GM12878 (cell line): ENCODE data around the gene ERFL. TPM values are rescaled to one million over a fixed set of nuclear protein-coding genes. Genes with fewer than 3 reads are reported as not detected.
A peak's percentile ranks its signal among the peaks of the same experiment; 100 is the strongest.

ENCODE experiments used
- ATAC-seq: fragments of 200-7000 bp; cut with Tn5 transposase; 3 replicates; pipeline ENCODE4 v1.9.1; 2020; ENCODE audit warnings: mild to moderate bottlenecking, moderate library complexity
- Bru-seq: library from RNA; stranded (reverse); fragments of 400-500 nt; gene quantifications from one replicate; lab custom pipeline; 2021; lab: Mats Ljungman, UMichigan
- BruChase-seq, 2 experiments: library from RNA; stranded (reverse); fragments of 400-500 nt; gene quantifications; one replicate each; lab custom pipeline; 2021; lab: Mats Ljungman, UMichigan
- BruUV-seq: library from RNA; stranded (reverse); fragments of 400-500 nt; replicated peaks from 2 replicates; lab custom pipeline; 2021; lab: Mats Ljungman, UMichigan
- CTCF ChIA-PET: fragments of 300-600 bp; sonication (Branson Sonifier 250); formaldehyde crosslinking; extraction: SDS; loops from one replicate; lab custom pipeline; 2021; ENCODE audit warnings: inconsistent platforms; lab: Yijun Ruan, JAX
- POLR2A ChIA-PET: fragments of 350-600 bp; formaldehyde crosslinking; extraction: SDS; loops from one replicate; lab custom pipeline; 2021; ENCODE audit warnings: inconsistent platforms; lab: Charles Lee
- RAD21 ChIA-PET: fragments of 300-600 bp; sonication (Branson Sonifier 250); formaldehyde crosslinking; loops from one replicate; lab custom pipeline; 2023; ENCODE audit warnings: antibody characterized with exemption; ENCODE audit not compliant: unreplicated experiment; lab: Charles Lee
- SMC1A ChIA-PET: fragments of 300-600 bp; sonication (Branson Sonifier 250); formaldehyde crosslinking; loops from one replicate; lab custom pipeline; 2023; ENCODE audit not compliant: unreplicated experiment, uncharacterized antibody; lab: Charles Lee
- DNase-seq: peaks from one replicate; pipeline ENCODE4 v3.0.0-alpha.2; 2011; ENCODE audit warnings: low read depth, low spot score
- FAIRE-seq: peaks from 3 replicates; lab custom pipeline; 2011; peaks lifted over from hg19 to GRCh38; lab: Jason Lieb, UNC
- H2AFZ ChIP-seq: 2 replicates; pipeline ENCODE4 v1.6.0; 2011; ENCODE audit warnings: low read depth, low read length, control low read depth; ENCODE audit not compliant: control insufficient read depth
- H3K27ac ChIP-seq: 2 replicates; pipeline ENCODE4 v1.5.1; 2011; ENCODE audit warnings: control low read depth; ENCODE audit not compliant: control insufficient read depth, insufficient read depth
- H3K27me3 ChIP-seq, 2 experiments: replicated peaks in 1 of 2; 2 replicates each; pipeline versions ENCODE4 v1.6.0 to v1.6.1; 2011; ENCODE audit warnings: low read length in 1 of 2; ENCODE audit not compliant: control insufficient read depth in 2 of 2, insufficient read depth in 2 of 2
- H3K36me3 ChIP-seq, 2 experiments: 2 replicates each; pipeline ENCODE4 v1.5.1; 2011; ENCODE audit warnings: low read length in 1 of 2; ENCODE audit not compliant: control insufficient read depth in 2 of 2, insufficient read depth in 2 of 2
- H3K4me1 ChIP-seq: 2 replicates; pipeline ENCODE4 v1.6.1; 2011; ENCODE audit warnings: mild to moderate bottlenecking, low read length, moderate library complexity, mixed read lengths; ENCODE audit not compliant: control insufficient read depth, insufficient read depth
- H3K4me2 ChIP-seq: 2 replicates; pipeline ENCODE4 v1.6.0; 2011; ENCODE audit warnings: control low read depth; ENCODE audit not compliant: control insufficient read depth, insufficient read depth
- H3K4me3 ChIP-seq: fragments of 200-600 bp; sonication (generic); 2 replicates; pipeline ENCODE4 v1.5.1; 2016
- H3K79me2 ChIP-seq: 2 replicates; pipeline ENCODE4 v1.6.0; 2011; ENCODE audit warnings: low read length; ENCODE audit not compliant: control insufficient read depth, insufficient read depth
- H3K9ac ChIP-seq: 2 replicates; pipeline ENCODE4 v1.8.0; 2011; ENCODE audit warnings: low read length, control low read depth, mixed read lengths; ENCODE audit not compliant: control insufficient read depth, insufficient read depth
- H3K9me3 ChIP-seq: replicated peaks from 3 replicates; pipeline ENCODE4 v1.5.1; 2011; ENCODE audit warnings: mild to moderate bottlenecking, low read length; ENCODE audit not compliant: control insufficient read depth, insufficient read depth
- H4K20me1 ChIP-seq: 2 replicates; pipeline ENCODE4 v1.6.0; 2011; ENCODE audit not compliant: control insufficient read depth, insufficient read depth
- CTCF ChIP-seq, 3 experiments: IDR thresholded peaks in 2 of 3; conservative IDR thresholded peaks in 1 of 3; 2 replicates each; pipeline ENCODE4 v1.5.1; 2011; ENCODE audit warnings: low read depth in 3 of 3, low read length in 3 of 3, mild to moderate bottlenecking in 3 of 3, control low read depth in 2 of 3, moderate library complexity in 2 of 3, inconsistent platforms in 1 of 3, mixed read lengths in 1 of 3; ENCODE audit not compliant: control insufficient read depth in 2 of 3, insufficient read depth in 1 of 3; ENCODE audit errors: extremely low read depth in 1 of 3
- DPF2 ChIP-seq: fragments of 450-650 bp; IDR thresholded peaks from 2 replicates; pipeline ENCODE4 v1.6.1; 2017; ENCODE audit warnings: mild to moderate bottlenecking
- FOXM1 ChIP-seq: IDR thresholded peaks from 2 replicates; pipeline ENCODE4 v1.6.1; 2012; ENCODE audit warnings: low read depth, mild to moderate bottlenecking, inconsistent platforms, low read length, moderate library complexity
- GATAD2B ChIP-seq: fragments of 450-650 bp; conservative IDR thresholded peaks from 2 replicates; pipeline ENCODE4 v1.6.1; 2017; ENCODE audit warnings: low read depth, mild to moderate bottlenecking, moderate library complexity
- HSF1 ChIP-seq: fragments of 150-350 bp; IDR thresholded peaks from 2 replicates; pipeline ENCODE4 v1.6.1; 2014; ENCODE audit warnings: mild to moderate bottlenecking, low read depth, low read length
- LARP7 ChIP-seq: fragments of 450-650 bp; IDR thresholded peaks from 2 replicates; pipeline ENCODE4 v1.6.1; 2017; ENCODE audit warnings: mild to moderate bottlenecking
- MEF2B ChIP-seq: fragments of 450-650 bp; IDR thresholded peaks from 2 replicates; pipeline ENCODE4 v1.6.1; 2018; ENCODE audit warnings: mild to moderate bottlenecking, moderate library complexity; ENCODE audit not compliant: partially characterized antibody, poor library complexity, severe bottlenecking
- MLLT1 ChIP-seq: fragments of 450-650 bp; IDR thresholded peaks from 2 replicates; pipeline ENCODE4 v1.6.1; 2016; ENCODE audit warnings: mild to moderate bottlenecking
- MXI1 ChIP-seq: fragments of 150-350 bp; IDR thresholded peaks from 2 replicates; pipeline ENCODE4 v1.6.1; 2011; ENCODE audit warnings: low read depth, mild to moderate bottlenecking, inconsistent platforms, low read length, improper control_type of control experiment
- NFXL1 ChIP-seq: fragments of 450-650 bp; IDR thresholded peaks from 2 replicates; pipeline ENCODE4 v1.6.1; 2017; ENCODE audit warnings: antibody characterized with exemption, mild to moderate bottlenecking, borderline replicate concordance
- RUNX3 ChIP-seq: IDR thresholded peaks from 2 replicates; pipeline ENCODE4 v1.6.1; 2012; ENCODE audit warnings: low read length, inconsistent platforms
- SIN3A ChIP-seq: IDR thresholded peaks from 2 replicates; pipeline ENCODE4 v1.6.1; 2012; ENCODE audit warnings: low read depth, low read length, improper control_type of control experiment
- SPI1 ChIP-seq: IDR thresholded peaks from 2 replicates; pipeline ENCODE4 v1.6.1; 2011; ENCODE audit warnings: low read depth, mild to moderate bottlenecking, low read length, moderate library complexity, borderline replicate concordance; ENCODE audit not compliant: insufficient read depth
- WGBS: methylation state at CpG from one replicate; pipeline ENCODE4 v1.1.6; 2016; ENCODE audit warnings: low lambda C conversion rate; ENCODE audit not compliant: insufficient replicate concordance, insufficient coverage; ENCODE audit errors: missing lambda C conversion rate; 5-methylcytosine and 5-hydroxymethylcytosine counted together
- in situ Hi-C: fragments of 300-500 bp; cut with MboI; formaldehyde crosslinking; loops from 9 replicates; pipeline ENCODE4 v1.14.3; 2018; ENCODE audit warnings: mixed read lengths
- intact Hi-C: fragments of 100-400 bp; cut with micrococcal nuclease; formaldehyde crosslinking; loops from one replicate; pipeline ENCODE4 v1.14.2; 2022; ENCODE audit not compliant: unreplicated experiment
- long read RNA-seq, 2 experiments: library from polyadenylated mRNA; unstranded; transcript quantifications; one replicate each; pipeline ENCODE4 v2.0.0, GENCODE V29; 2019 to 2020
- polyA minus RNA-seq, 3 experiments: library from RNA; depleted of rRNA, polyadenylated mRNA; stranded (reverse); fragments of >200 nt; gene quantifications; 2 replicates each; pipeline ENCODE4 v1.2.3, GENCODE V29; 2011
- polyA plus RNA-seq, 11 experiments: library from polyadenylated mRNA; depleted of rRNA in 4 of 11; unstranded in 6 of 11; stranded (reverse) in 5 of 11; fragments of >200 nt; fragmentation: Nextera tagmentation in 4 of 11; fragmentation: Illumina TruSeq in 1 of 11; extraction: Ambion mirVana in 4 of 11; extraction: Trizol in 1 of 11; gene quantifications; 1 replicate in 1 of 11; 2 replicates in 10 of 11; pipeline versions ENCODE4 v1.2.1 to v1.2.3, GENCODE V29; 2011 to 2016; ENCODE audit warnings: inconsistent platforms in 2 of 11, missing spikeins in 2 of 11, low read depth in 1 of 11
- total RNA-seq, 4 experiments: library from RNA; depleted of rRNA in 3 of 4; stranded (reverse); fragments of >200 nt in 3 of 4; fragmentation: Illumina TruSeq in 1 of 4; extraction: Trizol in 1 of 4; gene quantifications; 2 replicates each; pipeline versions ENCODE4 v1.2.1 to v1.2.3, GENCODE V29; 2013 to 2021

Gene ERFL
- total RNA-seq (2013; cell fraction: nucleolus; rRNA removed): 0.83 and 1.2 TPM in 2 replicates
- 0.11 TPM in 1 of 2 replicates, not detected in the other for total RNA-seq (2014; rRNA removed)
- total RNA-seq (2014; rRNA removed; fragmentation: Illumina TruSeq; extraction: Trizol): not detected in 2 replicates
- total RNA-seq (2021): 0.10 and 0.19 TPM in 2 replicates
- polyA plus RNA-seq (2011; ENCODE audit: low read depth): 0.46 TPM
- 0.05 TPM in 1 of 2 replicates, not detected in the other for polyA plus RNA-seq (2011; rRNA removed)
- polyA plus RNA-seq (2011; cell fraction: cytosol; rRNA removed): 0.04 and 0.10 TPM in 2 replicates
- 1.2 and 1.3 TPM in 2 replicates for polyA plus RNA-seq (2011; cell fraction: nucleus; rRNA removed)
- 1.00 and 1.4 TPM in 2 replicates for polyA plus RNA-seq (2012)
- polyA plus RNA-seq (2014; fragmentation: Illumina TruSeq; extraction: Trizol): 0.04 TPM in 1 of 2 replicates, not detected in the other
- polyA plus RNA-seq (2014; fragmentation: Nextera tagmentation; extraction: Ambion mirVana): not detected
- polyA plus RNA-seq (2014; rRNA removed): 0.10 TPM in 1 of 2 replicates, not detected in the other
- not detected for polyA plus RNA-seq (2016; fragmentation: Nextera tagmentation; extraction: Ambion mirVana)
- polyA minus RNA-seq (2011; rRNA and poly(A)+ RNA removed): not detected in 2 replicates
- not detected in 2 replicates for polyA minus RNA-seq (2011; cell fraction: cytosol; rRNA and poly(A)+ RNA removed)
- polyA minus RNA-seq (2011; cell fraction: nucleus; rRNA and poly(A)+ RNA removed): 0.24 TPM in 1 of 2 replicates, not detected in the other
- Bru-seq, nascent RNA: percentile 30 among the genes with signal in this experiment
- percentile 31 among the genes with signal in this experiment for BruChase-seq, experiment 1, labeled RNA remaining after a 6-hour chase
- BruChase-seq, experiment 2, labeled RNA remaining after a 2-hour chase: percentile 27 among the genes with signal in this experiment
- long read RNA-seq, experiment 1: 0 reads
- long read RNA-seq, experiment 2: 0 reads

- POLR2A ChIA-PET: interaction anchor here (1.0 to 1.4 kb wide), 2 partner anchors 17 to 41 kb away, joined by 3 read pairs; no protein-coding TSS in a partner anchor
- CTCF ChIA-PET: interaction anchor here (0.6 to 1.3 kb wide), 3 partner anchors 52 to 56 kb away, joined by 3 to 5 read pairs (median 3); no protein-coding TSS in a partner anchor
- H3K9ac ChIP-seq: no peak within 1 kb of the TSS
- H3K79me2 ChIP-seq: no peaks in the 10 kb centered on the region
- H3K4me2 ChIP-seq: peak within 1 kb of the TSS; percentile 82
- peak within 1 kb of the TSS; percentile 64 for H3K4me3 ChIP-seq
- 1% methylated on average over 43 of the region's 49 CpGs for WGBS
- no peaks in the 10 kb centered on the region for H3K9me3 ChIP-seq
- no peak within 1 kb of the TSS for H3K27ac ChIP-seq
- H3K4me1 ChIP-seq: peaks cover 7% of the 10 kb centered on the region
- intact Hi-C loops: no loop called here
- peak within 1 kb of the TSS; percentile 77 for H2AFZ ChIP-seq
- ATAC-seq (peak; percentile 54), FAIRE-seq (no peak), DNase-seq (no peak)
- H3K36me3 ChIP-seq: no peaks in the 10 kb centered on the region
- no TSS peak for BruUV-seq
- in situ Hi-C loops: loop anchor here (25.0 kb wide), 1 partner anchor 1834 kb away; the partner anchor contains the start of gene SMG9
- RAD21 ChIA-PET: interaction anchor here (0.6 to 1.6 kb wide), 4 partner anchors 51 to 67 kb away, joined by 3 to 5 read pairs (median 3); no protein-coding TSS in a partner anchor
- H4K20me1 ChIP-seq: no peaks in the 10 kb centered on the region
- H3K27me3 ChIP-seq: peaks cover 11 to 13% of the 10 kb centered on the region in 2 experiments
- SMC1A ChIA-PET: interaction anchor here (1.2 kb wide), 1 partner anchor 42 kb away, joined by 3 read pairs; no protein-coding TSS in a partner anchor
- TF ChIP-seq MLLT1 (no peak), SIN3A (no peak), NFXL1 (peak; percentile 92), RUNX3 (no peak), MEF2B (no peak), DPF2 (peak; percentile 48; the same call in 1 of the 2 replicates), HSF1 (no peak), SPI1 (no peak), MXI1 (no peak), FOXM1 (no peak), CTCF (IDR thresholded peaks at IDR 0.05 in 2 of 3, conservative IDR thresholded peaks at IDR 0.05 in 1 of 3; ENCODE audit: control insufficient read depth in 2 of 3, extremely low read depth in 1 of 3, insufficient read depth in 1 of 3, low read depth in 3 of 3, low read length in 3 of 3) (peak in 1 of 3 experiments; percentile 6; a peak in 1 of 6 replicates), LARP7 (no peak; the same call in 1 of the 2 replicates), GATAD2B (peak; percentile 32; the same call in 1 of the 2 replicates)
These were observed at the start of gene ERFL for GRCh38 chr19:41928221-41928683. Gene ERFL, minus strand, starts transcription at chr19:41928449. Its CDS starts 15,530 bp downstream, at chr19:41912919.
